ENCODE results near the gene TSC2. TPM values are rescaled to one million over a fixed set of nuclear protein-coding genes. Genes with fewer than 3 reads are reported as not detected.

The TSC2 gene
- total and polyA plus RNA-seq, 2 of the 13 experiments (the other 11 are each of a cell fraction or from before 2014, with no cell fraction given): 19.6 to 40.4 TPM

DNA sequence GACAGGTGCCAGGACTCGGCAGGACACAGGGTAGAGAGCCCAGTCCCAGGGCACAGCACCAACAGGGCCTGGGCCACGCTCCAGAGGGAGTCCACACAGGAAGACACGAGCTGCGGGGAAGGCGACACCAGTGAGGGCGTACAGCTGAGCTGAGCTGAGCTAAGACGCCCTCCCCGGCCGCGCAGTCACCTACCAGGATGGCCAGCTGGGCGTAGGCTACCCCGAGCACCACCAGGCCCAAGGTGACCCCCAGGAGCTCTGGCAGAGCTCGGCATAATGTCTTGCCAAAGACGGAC, 42.6 kb downstream of the TSC2 start:
- no peaks in the 10 kb centered on the region for H4K20me1 ChIP-seq (ENCODE audit: insufficient read depth, low read length)
- TF ChIP-seq AGO2 (optimal IDR thresholded peaks at IDR 0.05; ENCODE audit: low read depth, low read length): peak; percentile 61
- no peak for TF ChIP-seq ZNF562 (CRISPR knock-in tag; IDR thresholded peaks at IDR 0.05; ENCODE audit: borderline replicate concordance)
- H3K27ac ChIP-seq (ENCODE audit: extremely low read length, insufficient read depth, low read length): no peak overlapping the region
- H3K27me3 ChIP-seq (ENCODE audit: control insufficient read depth in 1 of 2, insufficient read depth in 2 of 2, low read length in 2 of 2): no peaks in the 10 kb centered on the region
- CTCF ChIA-PET (ENCODE audit: low intra/inter-chr PET ratio, low total read pairs): no interaction called here
- in situ Hi-C loops (cut with HindIII; ENCODE audit: extremely low pct_ligation_motif_present, low pct_unique_long_range_greater_than_20kb): no loop called here
- 98% methylated on average over 8 of the region's 14 CpGs for WGBS (ENCODE audit: low lambda C conversion rate)
- H3K4me1 ChIP-seq (ENCODE audit: insufficient read depth, low read length): no peaks in the 10 kb centered on the region
- H3K79me2 ChIP-seq (ENCODE audit: insufficient read depth, low read length): no peaks in the 10 kb centered on the region
- H3K9ac ChIP-seq (ENCODE audit: insufficient read depth, low read depth, low read length): no peak overlapping the region
- H3K4me2 ChIP-seq (ENCODE audit: low read depth, low read length): no peak overlapping the region
- POLR2A ChIA-PET: interaction anchor here (0.6 kb wide), 1 partner anchor 412 kb away, joined by 5 read pairs; the partner anchor contains the start of gene JPT2
- DNase-seq (ENCODE audit: low spot score) (no peak), ATAC-seq (no peak), FAIRE-seq (no peak)
- peaks cover 10 to 34% of the 10 kb centered on the region in 2 experiments; a peak in 4 of 5 replicates for H3K36me3 ChIP-seq (replicated peaks in 1 of 2; ENCODE audit: control insufficient read depth in 1 of 2, insufficient read depth in 2 of 2, low read length in 2 of 2)
- BruUV-seq (replicated peaks): no TSS peak
- no peak overlapping the region for H3K4me3 ChIP-seq (replicated peaks in 1 of 3; ENCODE audit: insufficient read depth in 1 of 3, low read depth in 2 of 3, low read length in 3 of 3)
- H3K9me3 ChIP-seq (ENCODE audit: low read length): no peaks in the 10 kb centered on the region
- intact Hi-C loops (cut with micrococcal nuclease; ENCODE audit: unreplicated experiment): no loop called here
- H2AFZ ChIP-seq (ENCODE audit: low read length): no peak overlapping the region

DNA sequence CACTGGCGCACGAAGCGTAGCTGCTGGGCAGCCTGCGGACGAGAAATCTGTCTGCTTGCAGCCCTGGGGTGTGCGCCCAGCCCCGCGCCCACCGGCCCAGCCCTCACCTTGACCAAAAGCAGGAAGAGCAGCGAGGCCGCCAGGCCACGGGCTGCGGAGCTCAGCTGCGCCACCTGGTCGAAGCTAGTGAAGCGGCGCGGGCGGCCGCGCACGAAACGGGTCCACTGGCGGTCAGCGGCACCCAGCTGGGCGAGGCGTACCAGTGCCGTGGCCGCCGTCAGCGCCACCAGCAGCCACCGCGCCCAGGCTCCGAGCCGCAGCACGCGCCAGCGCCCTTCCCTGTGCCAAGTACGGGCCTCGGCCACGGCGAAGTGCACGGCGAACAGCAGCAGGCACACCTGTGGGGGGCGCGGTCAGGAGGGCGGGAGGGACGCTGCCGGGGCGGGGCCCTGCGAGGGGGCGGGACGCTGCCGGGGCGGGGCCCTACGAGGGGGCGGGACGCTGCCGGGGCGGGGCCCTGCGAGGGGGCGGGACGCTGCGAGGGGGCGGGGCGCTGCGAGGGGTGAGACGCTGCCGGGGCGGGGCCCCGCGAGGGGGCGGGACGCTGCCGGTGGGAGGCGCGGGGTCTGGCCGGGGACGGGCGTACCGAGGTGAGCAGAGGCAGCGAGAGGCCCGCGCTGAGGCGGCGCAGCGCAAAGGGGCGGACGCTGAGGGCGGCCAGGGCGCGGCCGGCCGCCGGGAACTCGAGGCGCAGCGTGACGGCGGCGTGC, 43.2 kb downstream of the TSC2 start:
- ChIA-PET CTCF (ENCODE audit: low intra/inter-chr PET ratio, low total read pairs) (no interaction called here), POLR2A (interaction anchor here (0.6 kb wide), 1 partner anchor 413 kb away, joined by 5 read pairs; the partner anchor contains the start of gene JPT2)
- Histone ChIP-seq H3K36me3 (replicated peaks in 1 of 2; ENCODE audit: control insufficient read depth in 1 of 2, insufficient read depth in 2 of 2, low read length in 2 of 2) (peaks cover 11 to 38% of the 10 kb centered on the region in 2 experiments; a peak in 4 of 5 replicates), H2AFZ (ENCODE audit: low read length) (no peak overlapping the region), H3K27ac (ENCODE audit: extremely low read length, insufficient read depth, low read length) (no peak overlapping the region), H3K9me3 (ENCODE audit: low read length) (no peaks in the 10 kb centered on the region), H3K27me3 (ENCODE audit: control insufficient read depth in 1 of 2, insufficient read depth in 2 of 2, low read length in 2 of 2) (no peaks in the 10 kb centered on the region), H3K4me2 (ENCODE audit: low read depth, low read length) (no peak overlapping the region), H3K9ac (ENCODE audit: insufficient read depth, low read depth, low read length) (no peak overlapping the region), H4K20me1 (ENCODE audit: insufficient read depth, low read length) (no peaks in the 10 kb centered on the region), H3K79me2 (ENCODE audit: insufficient read depth, low read length) (no peaks in the 10 kb centered on the region), H3K4me1 (ENCODE audit: insufficient read depth, low read length) (no peaks in the 10 kb centered on the region), H3K4me3 (replicated peaks in 1 of 3; ENCODE audit: insufficient read depth in 1 of 3, low read depth in 2 of 3, low read length in 3 of 3) (no peak overlapping the region)
- DNase-seq (ENCODE audit: low spot score): no peak
- intact Hi-C loops (cut with micrococcal nuclease; ENCODE audit: unreplicated experiment) (no loop called here), in situ Hi-C loops (cut with HindIII; ENCODE audit: extremely low pct_ligation_motif_present, low pct_unique_long_range_greater_than_20kb) (no loop called here)
- WGBS (ENCODE audit: low lambda C conversion rate): 99% methylated on average over 101 of the region's 101 CpGs
- FAIRE-seq: no peak
- no TSS peak for BruUV-seq (replicated peaks)
- no peak for ATAC-seq
- TF ChIP-seq ZNF563 (CRISPR knock-in tag; IDR thresholded peaks at IDR 0.05) (no peak), CENPT (CRISPR knock-in tag; IDR thresholded peaks at IDR 0.05; ENCODE audit: low read depth) (no peak), ZNF567 (CRISPR knock-in tag; IDR thresholded peaks at IDR 0.05; ENCODE audit: borderline replicate concordance) (no peak), NFYC (CRISPR knock-in tag; IDR thresholded peaks at IDR 0.05) (no peak), AGO2 (optimal IDR thresholded peaks at IDR 0.05; ENCODE audit: low read depth, low read length) (peak; percentile 41), ZNF713 (CRISPR knock-in tag; IDR thresholded peaks at IDR 0.05) (no peak), ADNP (CRISPR knock-in tag; IDR thresholded peaks at IDR 0.05) (no peak), ZNF337 (CRISPR knock-in tag; IDR thresholded peaks at IDR 0.05; ENCODE audit: borderline replicate concordance, low read depth) (no peak), MYC (CRISPR knock-in tag; IDR thresholded peaks at IDR 0.05; ENCODE audit: borderline replicate concordance) (no peak)
- TF ChIP-seq, protein P1, sequence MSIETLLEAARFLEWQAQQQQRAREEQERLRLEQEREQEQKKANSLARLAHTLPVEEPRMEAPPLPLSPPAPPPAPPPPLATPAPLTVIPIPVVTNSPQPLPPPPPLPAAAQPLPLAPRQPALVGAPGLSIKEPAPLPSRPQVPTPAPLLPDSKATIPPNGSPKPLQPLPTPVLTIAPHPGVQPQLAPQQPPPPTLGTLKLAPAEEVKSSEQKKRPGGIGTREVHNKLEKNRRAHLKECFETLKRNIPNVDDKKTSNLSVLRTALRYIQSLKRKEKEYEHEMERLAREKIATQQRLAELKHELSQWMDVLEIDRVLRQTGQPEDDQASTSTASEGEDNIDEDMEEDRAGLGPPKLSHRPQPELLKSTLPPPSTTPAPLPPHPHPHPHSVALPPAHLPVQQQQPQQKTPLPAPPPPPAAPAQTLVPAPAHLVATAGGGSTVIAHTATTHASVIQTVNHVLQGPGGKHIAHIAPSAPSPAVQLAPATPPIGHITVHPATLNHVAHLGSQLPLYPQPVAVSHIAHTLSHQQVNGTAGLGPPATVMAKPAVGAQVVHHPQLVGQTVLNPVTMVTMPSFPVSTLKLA (IDR thresholded peaks at IDR 0.05): no peak
- TF ChIP-seq, protein P2, sequence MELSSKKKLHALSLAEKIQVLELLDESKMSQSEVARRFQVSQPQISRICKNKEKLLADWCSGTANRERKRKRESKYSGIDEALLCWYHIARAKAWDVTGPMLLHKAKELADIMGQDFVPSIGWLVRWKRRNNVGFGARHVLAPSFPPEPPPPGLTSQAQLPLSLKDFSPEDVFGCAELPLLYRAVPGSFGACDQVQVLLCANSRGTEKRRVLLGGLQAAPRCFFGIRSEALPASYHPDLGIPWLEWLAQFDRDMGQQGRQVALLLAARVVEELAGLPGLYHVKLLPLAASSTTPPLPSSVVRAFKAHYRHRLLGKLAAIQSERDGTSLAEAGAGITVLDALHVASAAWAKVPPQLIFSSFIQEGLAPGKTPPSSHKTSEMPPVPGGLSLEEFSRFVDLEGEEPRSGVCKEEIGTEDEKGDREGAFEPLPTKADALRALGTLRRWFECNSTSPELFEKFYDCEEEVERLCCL (CRISPR knock-in tag; IDR thresholded peaks at IDR 0.05; ENCODE audit: borderline replicate concordance): no peak
- TF ChIP-seq, protein P3, sequence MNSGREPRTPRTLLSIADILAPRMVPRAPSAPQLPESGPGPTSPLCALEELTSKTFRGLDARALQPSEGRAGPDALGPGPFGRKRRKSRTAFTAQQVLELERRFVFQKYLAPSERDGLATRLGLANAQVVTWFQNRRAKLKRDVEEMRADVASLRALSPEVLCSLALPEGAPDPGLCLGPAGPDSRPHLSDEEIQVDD (CRISPR knock-in tag; IDR thresholded peaks at IDR 0.05; ENCODE audit: borderline replicate concordance): no peak
